MM.1S (cell line): Measurements from ENCODE around the gene SCYGR1.

Experiments
- DNase-seq: peaks from one replicate; pipeline ENCODE4 v3.0.0-alpha.2; 2015
- H2AFZ ChIP-seq: fragments of 300-600 bp; sonication (generic); 2 replicates; pipeline ENCODE4 v1.6.0; 2016; ENCODE audit warnings: antibody characterized with exemption, low read length
- H3F3A ChIP-seq: fragments of 300-600 bp; sonication (generic); 2 replicates; pipeline ENCODE4 v1.6.1; 2016; ENCODE audit warnings: mild to moderate bottlenecking, antibody characterized with exemption, low read length, moderate library complexity, mixed read lengths; ENCODE audit not compliant: insufficient read depth
- H3K27ac ChIP-seq: fragments of 300-600 bp; sonication (generic); 2 replicates; pipeline ENCODE4 v1.5.1; 2016; ENCODE audit warnings: mild to moderate bottlenecking, low read length
- H3K27me3 ChIP-seq: fragments of 300-600 bp; sonication (generic); replicated peaks from 2 replicates; pipeline ENCODE4 v1.6.0; 2016; ENCODE audit warnings: low read length; ENCODE audit not compliant: insufficient read depth
- H3K36me3 ChIP-seq: fragments of 300-600 bp; sonication (generic); replicated peaks from 2 replicates; pipeline ENCODE4 v1.6.1; 2016; ENCODE audit warnings: mild to moderate bottlenecking, low read length, mixed read lengths; ENCODE audit not compliant: insufficient read depth
- H3K4me1 ChIP-seq: fragments of 300-600 bp; sonication (generic); 2 replicates; pipeline ENCODE4 v1.6.1; 2016; ENCODE audit warnings: low read length, mixed read lengths
- H3K4me2 ChIP-seq: fragments of 300-600 bp; sonication (generic); 2 replicates; pipeline ENCODE4 v1.6.0; 2016; ENCODE audit warnings: low read depth, low read length
- H3K4me3 ChIP-seq: fragments of 300-600 bp; sonication (generic); 2 replicates; pipeline ENCODE4 v1.5.1; 2016; ENCODE audit warnings: low read length, mixed read lengths
- H3K79me2 ChIP-seq: fragments of 300-600 bp; sonication (generic); 2 replicates; pipeline ENCODE4 v1.6.1; 2016; ENCODE audit warnings: mixed run types, low read length, mixed read lengths
- H3K9ac ChIP-seq: fragments of 300-600 bp; sonication (generic); 2 replicates; pipeline ENCODE4 v1.6.1; 2016; ENCODE audit warnings: low read length, mixed read lengths
- H3K9me2 ChIP-seq: fragments of 300-600 bp; sonication (generic); replicated peaks from 2 replicates; pipeline ENCODE4 v1.6.1; 2016; ENCODE audit warnings: mild to moderate bottlenecking, low read length, mixed read lengths; ENCODE audit not compliant: insufficient read depth
- H3K9me3 ChIP-seq: fragments of 300-600 bp; sonication (generic); replicated peaks from 2 replicates; pipeline ENCODE4 v1.6.1; 2016; ENCODE audit warnings: mild to moderate bottlenecking, low read length, mixed read lengths; ENCODE audit not compliant: insufficient read depth
- H4K20me1 ChIP-seq: fragments of 300-600 bp; sonication (generic); 2 replicates; pipeline ENCODE4 v1.6.1; 2016; ENCODE audit warnings: mild to moderate bottlenecking, low read length, moderate library complexity, mixed read lengths; ENCODE audit not compliant: insufficient read depth
- EZH2 ChIP-seq: fragments of 300-600 bp; sonication (generic); optimal IDR thresholded peaks from 2 replicates; pipeline ENCODE3; 2017; ENCODE audit warnings: low read depth, mild to moderate bottlenecking, antibody characterized with exemption, low read length, mixed read lengths
- EZH2phosphoT487 ChIP-seq: fragments of 300-600 bp; sonication (generic); IDR thresholded peaks from 2 replicates; pipeline ENCODE4 v1.6.1; 2018; ENCODE audit warnings: antibody characterized with exemption, low read length
- TF ChIP-seq, protein P1 (sequence below): fragments of 300-600 bp; sonication (generic); IDR thresholded peaks from 2 replicates; pipeline ENCODE4 v1.5.1; 2016; ENCODE audit warnings: antibody characterized with exemption, low read length, mixed read lengths

The SCYGR1 gene

DNA sequence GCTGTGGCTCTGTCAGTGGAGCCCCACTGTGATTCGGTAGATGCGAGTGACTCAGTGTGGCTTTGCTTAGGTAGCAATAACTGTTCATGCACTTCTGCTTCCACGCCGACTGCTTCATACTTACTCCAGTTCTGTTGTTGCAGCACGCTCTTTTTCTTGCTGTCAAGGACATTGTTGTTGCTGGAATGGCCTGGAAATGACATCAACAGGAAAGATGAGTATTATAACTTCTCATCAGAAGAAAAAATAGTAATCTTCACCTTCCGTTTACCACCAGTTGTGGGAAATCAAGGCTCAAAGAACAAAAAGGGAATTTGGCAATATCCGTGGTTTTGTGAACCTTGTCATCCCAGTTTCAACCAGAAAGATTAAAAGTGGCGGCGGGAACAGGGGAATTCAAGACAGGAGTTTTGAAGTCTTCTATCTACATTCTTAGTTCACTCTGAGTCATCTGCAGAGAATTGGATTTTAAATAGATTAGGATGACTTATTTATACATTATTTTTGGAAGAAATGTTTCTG, 16.9 kb downstream of the SCYGR1 start:
- DNase-seq = no peak
- TF ChIP-seq EZH2phosphoT487 (no peak), EZH2 (no peak)
- TF ChIP-seq, protein P1, sequence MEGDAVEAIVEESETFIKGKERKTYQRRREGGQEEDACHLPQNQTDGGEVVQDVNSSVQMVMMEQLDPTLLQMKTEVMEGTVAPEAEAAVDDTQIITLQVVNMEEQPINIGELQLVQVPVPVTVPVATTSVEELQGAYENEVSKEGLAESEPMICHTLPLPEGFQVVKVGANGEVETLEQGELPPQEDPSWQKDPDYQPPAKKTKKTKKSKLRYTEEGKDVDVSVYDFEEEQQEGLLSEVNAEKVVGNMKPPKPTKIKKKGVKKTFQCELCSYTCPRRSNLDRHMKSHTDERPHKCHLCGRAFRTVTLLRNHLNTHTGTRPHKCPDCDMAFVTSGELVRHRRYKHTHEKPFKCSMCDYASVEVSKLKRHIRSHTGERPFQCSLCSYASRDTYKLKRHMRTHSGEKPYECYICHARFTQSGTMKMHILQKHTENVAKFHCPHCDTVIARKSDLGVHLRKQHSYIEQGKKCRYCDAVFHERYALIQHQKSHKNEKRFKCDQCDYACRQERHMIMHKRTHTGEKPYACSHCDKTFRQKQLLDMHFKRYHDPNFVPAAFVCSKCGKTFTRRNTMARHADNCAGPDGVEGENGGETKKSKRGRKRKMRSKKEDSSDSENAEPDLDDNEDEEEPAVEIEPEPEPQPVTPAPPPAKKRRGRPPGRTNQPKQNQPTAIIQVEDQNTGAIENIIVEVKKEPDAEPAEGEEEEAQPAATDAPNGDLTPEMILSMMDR = no peak
- Histone ChIP-seq H2AFZ (no peak overlapping the region), H3K9ac (no peak overlapping the region), H3K9me2 (no peaks in the 10 kb centered on the region), H3K27ac (no peak overlapping the region), H3K79me2 (no peaks in the 10 kb centered on the region), H3K27me3 (no peaks in the 10 kb centered on the region), H3K4me3 (no peak overlapping the region), H4K20me1 (no peaks in the 10 kb centered on the region), H3K9me3 (no peaks in the 10 kb centered on the region), H3F3A (no peaks in the 10 kb centered on the region), H3K36me3 (no peaks in the 10 kb centered on the region), H3K4me2 (no peak overlapping the region), H3K4me1 (no peaks in the 10 kb centered on the region)

GRCh38 chr2:227370092-227370491, 17.7 kb downstream of the SCYGR1 start:
- TF ChIP-seq, protein P1 = no peak
- no peak for TF ChIP-seq EZH2
- TF ChIP-seq EZH2phosphoT487 = no peak

GRCh38 chr2:227368574-227368973, 19.2 kb downstream of the SCYGR1 start:
- Histone ChIP-seq H3K4me1 (no peaks in the 10 kb centered on the region), H3K27me3 (no peaks in the 10 kb centered on the region), H3F3A (no peaks in the 10 kb centered on the region), H3K4me3 (no peak overlapping the region), H3K9ac (no peak overlapping the region), H3K9me2 (no peaks in the 10 kb centered on the region), H4K20me1 (no peaks in the 10 kb centered on the region), H3K27ac (no peak overlapping the region), H3K79me2 (no peaks in the 10 kb centered on the region), H2AFZ (no peak overlapping the region), H3K9me3 (no peaks in the 10 kb centered on the region), H3K36me3 (no peaks in the 10 kb centered on the region), H3K4me2 (no peak overlapping the region)
- no peak for DNase-seq
- TF ChIP-seq EZH2phosphoT487 (no peak), EZH2 (no peak)
- TF ChIP-seq, protein P1 = no peak

More at GRCh38 chr2:227370092-227370491, 17.7 kb downstream of the SCYGR1 start:
- Histone ChIP-seq H3K4me2 (no peak overlapping the region), H3K79me2 (no peaks in the 10 kb centered on the region), H3K9ac (no peak overlapping the region), H3K27me3 (no peaks in the 10 kb centered on the region), H3K4me1 (no peaks in the 10 kb centered on the region), H4K20me1 (no peaks in the 10 kb centered on the region), H3K9me2 (no peaks in the 10 kb centered on the region), H3K36me3 (no peaks in the 10 kb centered on the region), H2AFZ (no peak overlapping the region), H3K9me3 (no peaks in the 10 kb centered on the region), H3F3A (no peaks in the 10 kb centered on the region), H3K27ac (no peak overlapping the region), H3K4me3 (no peak overlapping the region)
- no peak for DNase-seq
